GM18505 (cell line): Measurements from ENCODE around the gene SNED1.

ENCODE experiments used
- ATAC-seq: cut with Tn5 transposase; IDR thresholded peaks from one replicate; pipeline ENCODE4 v1.9.1; 2021; ENCODE audit not compliant: unreplicated experiment
- POLR2A ChIP-seq: IDR thresholded peaks from 4 replicates; pipeline ENCODE4 v1.6.1; 2011; ENCODE audit warnings: borderline replicate concordance; ENCODE audit not compliant: insufficient read depth, insufficient read length; ENCODE audit errors: extremely low read depth

SNED1 gene

GRCh38 chr2:241063587-241063986 is 65.2 kb downstream of the SNED1 start:
- TF ChIP-seq POLR2A: no peak
- ATAC-seq: no peak

- TF ChIP-seq POLR2A: no peak
- ATAC-seq: no peak
These were observed 65.8 kb downstream of the SNED1 start for GRCh38 chr2:241064008-241064801.

GRCh38 chr2:241064802-241065354 is 66.5 kb downstream of the SNED1 start:
- no peak for ATAC-seq
- TF ChIP-seq POLR2A: no peak

- no peak for TF ChIP-seq POLR2A
- no peak for ATAC-seq
These were observed 67.0 kb downstream of the SNED1 start for GRCh38 chr2:241065355-241065803.

- ATAC-seq: no peak
- no peak for TF ChIP-seq POLR2A
These were observed 67.9 kb downstream of the SNED1 start for GRCh38 chr2:241066171-241066892.

GRCh38 chr2:241066893-241067341 is 68.5 kb downstream of the SNED1 start:
- no peak for TF ChIP-seq POLR2A
- no peak for ATAC-seq

GRCh38 chr2:241067501-241068135 is 69.2 kb downstream of the SNED1 start:
- ATAC-seq: no peak
- no peak for TF ChIP-seq POLR2A

- no peak for ATAC-seq
- TF ChIP-seq POLR2A: no peak
These were observed 69.9 kb downstream of the SNED1 start for GRCh38 chr2:241068136-241068941.

GRCh38 chr2:241068942-241069810 is 70.8 kb downstream of the SNED1 start:
- no peak for ATAC-seq
- TF ChIP-seq POLR2A: no peak

- ATAC-seq: no peak
These were observed 71.4 kb downstream of the SNED1 start for GRCh38 chr2:241069821-241070281.

GRCh38 chr2:241070361-241070760 is 71.9 kb downstream of the SNED1 start:
- TF ChIP-seq POLR2A: no peak
- ATAC-seq: no peak

More at GRCh38 chr2:241069821-241070281, 71.4 kb downstream of the SNED1 start:
- no peak for TF ChIP-seq POLR2A
